Measurements from ENCODE around the gene ACTL7A.
"Not testable (repeated sequence)": the region's sequence is repeated elsewhere in the genome, so short reads cannot be mapped to it uniquely, and the experiment has no call there.

The ACTL7A gene

DNA sequence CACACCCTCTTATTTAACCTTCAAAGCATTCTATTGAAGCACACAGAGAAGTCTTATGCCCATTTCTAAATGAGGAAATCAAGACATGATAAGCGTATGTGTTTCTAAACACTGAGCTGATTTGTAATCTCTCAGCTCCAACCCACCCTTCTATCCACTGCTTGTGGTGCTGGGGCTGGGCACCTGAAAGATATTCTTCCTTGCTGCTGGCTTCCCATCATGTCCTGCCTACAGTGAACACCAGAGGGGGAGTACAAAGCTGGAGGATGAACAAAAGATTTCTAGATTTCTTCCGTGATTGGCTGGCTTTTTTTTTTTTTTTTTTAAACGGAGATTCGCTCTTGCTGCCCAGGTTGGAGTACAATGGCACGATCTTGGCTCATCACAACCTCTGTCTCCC is 14.4 kb downstream of the ACTL7A start:
- DNase-seq (ENCODE audit: low read depth in 2 of 2, low spot score in 1 of 2) = no peak

DNA sequence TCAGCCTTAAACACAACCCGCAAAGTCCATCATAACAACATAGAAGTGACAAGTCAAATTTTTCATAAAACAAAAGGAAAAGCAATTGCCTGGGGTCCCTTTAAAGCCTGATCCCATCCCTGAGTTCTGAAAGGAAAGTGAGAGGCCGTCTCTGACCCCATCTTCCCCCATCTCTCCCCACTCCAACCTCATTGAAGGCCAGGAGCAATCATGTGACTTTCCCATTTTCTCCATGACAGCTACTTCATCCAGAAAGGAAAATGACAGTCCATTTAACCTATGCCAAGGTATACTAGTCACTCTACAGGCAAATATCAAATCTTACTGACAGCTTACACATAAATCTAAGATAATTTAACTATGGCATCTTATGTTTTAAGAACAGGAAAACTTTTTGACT is 15.5 kb downstream of the ACTL7A start:
- DNase-seq (ENCODE audit: low read depth in 2 of 2, low spot score in 1 of 2) = no peak

DNA sequence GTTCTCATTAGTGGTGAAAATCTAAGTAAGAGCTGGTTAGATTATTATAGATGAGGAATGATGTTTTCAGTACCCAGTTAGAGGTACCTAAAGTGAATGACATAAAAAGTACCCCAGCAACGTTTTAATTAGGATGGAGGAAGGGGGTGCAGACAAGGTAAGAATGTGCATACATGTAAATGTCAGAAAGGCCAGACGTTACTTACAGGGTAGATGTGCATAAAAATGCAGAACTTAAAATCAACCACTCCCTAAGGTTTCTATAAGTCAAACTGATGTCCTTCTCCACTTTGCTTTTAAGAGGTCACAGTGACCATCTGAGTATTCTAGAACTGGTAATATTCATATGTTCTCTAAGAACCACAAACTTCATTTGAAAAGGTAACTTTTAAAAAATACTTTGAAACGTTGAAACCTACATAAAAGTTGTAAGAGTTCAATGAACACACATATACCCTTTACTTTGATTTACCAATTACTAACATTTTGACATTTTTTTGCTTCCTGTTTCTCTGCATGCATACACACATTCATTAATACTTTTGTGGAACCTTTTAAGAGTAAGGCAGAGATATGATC is 18.8 kb downstream of the ACTL7A start:
- no peak for DNase-seq (ENCODE audit: low read depth in 2 of 2, low spot score in 1 of 2)

DNA sequence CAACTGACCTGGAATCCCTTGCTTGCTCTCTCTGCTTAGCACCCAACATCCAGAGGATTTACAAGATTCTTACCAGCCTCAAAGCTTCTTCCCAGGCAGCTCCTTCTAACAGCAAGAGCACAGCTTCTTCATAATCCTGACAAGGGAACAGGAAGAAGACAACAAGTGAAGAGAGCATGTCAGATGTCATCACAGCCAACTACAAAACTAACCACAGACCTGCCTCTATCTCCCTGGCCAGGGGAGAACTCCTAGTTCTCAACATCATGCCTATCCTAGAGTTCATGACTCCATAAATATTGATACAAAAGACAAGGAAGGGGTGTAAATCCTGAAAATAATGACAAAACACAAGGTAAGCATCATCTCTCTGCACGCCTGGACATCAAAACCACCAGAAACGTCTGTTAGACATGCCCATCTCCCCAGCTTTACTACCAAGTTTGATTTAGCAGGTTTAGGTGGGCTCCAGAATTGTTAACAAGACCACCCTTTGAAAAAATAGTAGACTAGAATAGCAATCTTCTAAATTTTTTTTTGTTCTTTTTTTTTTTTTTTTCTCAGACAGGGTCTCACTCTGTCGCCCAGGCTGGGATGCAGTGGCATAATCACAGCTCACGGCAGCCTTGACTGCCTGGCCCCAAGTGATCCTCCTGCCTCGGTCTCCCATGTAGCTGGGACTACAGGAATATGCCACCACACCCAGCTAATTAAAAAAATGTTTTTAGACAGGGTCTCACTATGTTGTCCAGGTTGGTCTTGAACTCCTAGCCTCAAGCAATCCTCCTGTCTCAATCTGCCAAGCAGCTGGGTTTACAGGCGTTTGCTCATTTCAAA is 20.2 kb downstream of the ACTL7A start:
- no peak for DNase-seq (ENCODE audit: low read depth in 2 of 2, low spot score in 1 of 2)

DNA sequence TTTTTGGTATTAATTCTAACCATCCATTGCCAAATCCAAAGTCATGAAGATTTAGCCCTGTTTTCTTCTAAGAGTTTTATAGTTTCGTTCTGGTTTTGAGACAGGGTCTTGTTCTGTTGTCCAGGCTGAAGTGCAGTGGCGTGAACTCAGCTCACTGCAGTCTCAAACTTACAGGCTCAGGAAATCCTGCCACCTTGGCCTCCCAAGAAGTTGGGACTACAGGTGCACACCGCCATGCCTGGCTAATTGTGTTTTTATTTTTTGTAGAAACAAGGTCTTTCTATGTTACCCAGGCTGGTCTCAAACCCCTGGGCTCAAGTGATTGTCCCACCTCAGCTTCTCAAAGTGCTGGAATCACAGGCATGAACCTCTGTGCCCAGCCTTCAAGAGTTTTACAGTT is 21.0 kb downstream of the ACTL7A start:
- no peak for DNase-seq (ENCODE audit: low read depth in 2 of 2, low spot score in 1 of 2)

DNA sequence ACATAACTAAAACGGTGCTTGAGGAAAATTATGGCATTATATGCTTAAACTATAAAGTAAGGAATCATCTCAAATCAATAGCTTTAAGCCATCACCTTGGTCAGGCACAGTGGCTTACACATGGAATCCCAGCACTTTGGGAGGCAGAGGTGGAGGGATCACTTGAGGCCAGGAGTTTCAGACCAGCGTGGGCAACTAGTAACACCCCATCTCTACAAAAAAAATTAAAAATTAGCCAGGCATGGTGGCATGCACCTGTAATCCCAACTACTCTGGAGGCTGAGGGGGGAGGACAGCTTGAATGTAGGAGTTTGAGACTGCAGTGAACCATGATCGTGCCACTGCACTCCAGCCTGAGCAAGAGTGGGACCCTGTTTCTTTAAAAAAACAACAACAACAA is 22.6 kb downstream of the ACTL7A start:
- DNase-seq (ENCODE audit: low read depth in 2 of 2, low spot score in 1 of 2) = no peak

DNA sequence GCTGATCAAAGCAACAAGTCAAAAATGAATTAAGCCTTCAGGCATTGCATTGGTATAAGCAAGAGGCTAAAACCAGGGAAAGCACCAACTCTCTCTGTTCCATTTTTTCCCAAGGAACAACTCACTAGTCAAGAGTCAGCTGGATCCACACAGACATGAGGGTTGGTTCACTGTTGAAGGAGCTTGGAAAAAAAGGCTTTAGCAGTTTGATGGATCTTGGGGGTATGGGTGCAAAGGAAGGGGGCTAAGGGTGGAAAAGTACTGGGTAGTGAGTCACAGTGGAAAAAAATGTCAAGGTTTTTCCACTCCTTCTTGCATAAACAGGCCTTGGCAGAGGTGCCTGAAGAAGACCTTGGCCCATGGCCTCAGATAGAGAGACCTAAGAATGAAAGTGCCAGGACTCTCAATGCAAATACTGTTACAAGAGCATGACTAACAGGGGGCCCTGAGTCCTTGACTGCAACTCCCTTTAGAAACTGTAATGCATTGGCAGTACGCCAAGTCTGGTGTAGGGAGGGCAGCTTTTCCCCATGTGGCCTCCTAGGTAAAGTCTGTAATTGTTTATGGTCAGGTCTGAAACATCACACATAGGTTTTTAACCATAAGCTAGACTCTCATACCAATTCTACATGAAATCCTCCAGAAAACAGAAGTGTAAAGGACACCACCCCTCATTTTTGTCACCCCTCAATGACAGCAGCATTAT is 23.7 kb downstream of the ACTL7A start:
- no peak for DNase-seq (ENCODE audit: low read depth in 2 of 2, low spot score in 1 of 2)

DNA sequence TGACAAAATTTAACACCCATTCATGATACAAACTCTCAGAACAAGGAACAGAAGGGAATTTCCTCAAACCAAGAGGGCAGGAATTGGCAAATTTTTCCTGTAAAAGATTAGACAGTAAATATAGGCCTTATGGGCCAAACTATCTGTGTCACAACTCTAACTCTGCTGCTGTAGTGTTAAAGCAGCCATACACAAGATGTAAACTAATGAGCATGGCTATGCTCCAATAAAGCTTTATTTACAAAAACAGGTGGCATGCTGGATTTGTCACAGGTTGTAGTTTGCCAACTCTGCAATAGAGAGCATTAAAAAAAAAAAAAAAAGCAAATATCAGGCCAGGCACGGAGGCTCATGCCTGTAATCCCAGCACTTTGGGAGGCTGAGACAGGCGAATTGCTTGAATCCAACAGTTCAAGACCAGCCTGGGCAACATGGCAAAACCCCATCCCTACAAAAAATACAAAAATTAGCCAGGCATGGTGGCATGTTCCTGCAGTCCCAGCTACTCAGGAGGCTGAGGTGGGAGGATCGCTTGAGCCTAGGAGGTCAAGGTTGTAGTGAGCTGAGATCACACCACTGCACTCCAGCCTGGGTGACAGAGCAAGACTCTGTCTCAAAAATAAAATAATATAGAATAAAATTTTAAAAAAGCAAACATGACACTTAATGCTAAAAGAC is 24.7 kb downstream of the ACTL7A start:
- not testable (repeated sequence) for DNase-seq (ENCODE audit: low read depth in 2 of 2, low spot score in 1 of 2)

DNA sequence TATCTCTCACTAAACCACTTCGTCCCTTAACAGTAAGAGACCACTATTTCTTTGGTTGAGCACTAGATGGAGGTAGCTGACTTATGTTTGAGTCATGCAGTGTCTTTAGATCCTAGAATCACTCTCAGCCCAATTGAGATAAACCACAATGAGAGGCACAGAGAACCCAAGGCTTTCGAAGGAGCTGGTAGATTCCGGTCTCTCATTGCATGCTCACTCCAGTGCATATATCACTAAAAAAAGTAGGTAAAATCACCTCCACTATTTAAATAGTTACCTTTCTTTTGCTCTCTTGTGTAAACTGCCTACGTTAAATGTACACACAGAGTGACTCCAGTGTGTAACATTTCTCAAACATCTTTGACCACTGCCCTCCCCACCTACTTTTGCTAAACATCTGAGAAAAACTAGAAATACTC is 27.6 kb downstream of the ACTL7A start:
- no peak for DNase-seq (ENCODE audit: low read depth in 2 of 2, low spot score in 1 of 2)

DNA sequence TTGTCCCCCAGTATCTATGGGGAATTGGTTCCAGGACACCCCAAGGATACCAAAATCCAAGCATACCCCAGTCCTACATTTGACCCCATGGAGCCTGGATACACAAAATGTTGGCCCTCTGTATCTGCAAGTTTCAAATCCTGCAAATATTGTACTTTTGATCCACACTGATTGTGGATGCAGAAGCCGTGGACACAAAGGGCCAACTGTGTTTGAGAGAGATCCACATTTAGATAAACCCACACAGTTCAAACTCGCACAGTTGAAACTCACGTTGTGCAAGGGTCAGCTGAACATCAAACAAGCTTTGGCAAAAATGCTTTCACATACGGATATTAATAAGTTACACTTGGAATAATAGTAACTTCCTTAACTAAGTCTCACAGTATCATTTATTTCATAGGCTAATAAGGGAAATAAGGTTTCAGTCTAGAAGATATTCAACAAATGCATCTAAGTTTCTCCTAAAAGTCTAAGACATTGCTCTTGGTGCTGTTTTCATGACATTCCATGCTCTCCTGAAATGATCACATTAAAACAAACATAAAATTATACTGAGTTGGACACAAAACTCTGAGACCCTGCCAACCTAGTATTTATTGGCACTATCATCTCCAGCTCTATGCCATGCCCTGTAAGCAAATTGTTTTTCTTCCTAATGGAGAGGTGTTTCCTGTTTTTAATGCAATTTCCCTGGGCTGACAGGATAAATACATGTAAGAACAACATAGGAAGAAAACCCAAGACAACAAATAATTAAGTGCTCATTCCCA is 32.3 kb downstream of the ACTL7A start:
- DNase-seq (ENCODE audit: low read depth in 2 of 2, low spot score in 1 of 2) = no peak

DNA sequence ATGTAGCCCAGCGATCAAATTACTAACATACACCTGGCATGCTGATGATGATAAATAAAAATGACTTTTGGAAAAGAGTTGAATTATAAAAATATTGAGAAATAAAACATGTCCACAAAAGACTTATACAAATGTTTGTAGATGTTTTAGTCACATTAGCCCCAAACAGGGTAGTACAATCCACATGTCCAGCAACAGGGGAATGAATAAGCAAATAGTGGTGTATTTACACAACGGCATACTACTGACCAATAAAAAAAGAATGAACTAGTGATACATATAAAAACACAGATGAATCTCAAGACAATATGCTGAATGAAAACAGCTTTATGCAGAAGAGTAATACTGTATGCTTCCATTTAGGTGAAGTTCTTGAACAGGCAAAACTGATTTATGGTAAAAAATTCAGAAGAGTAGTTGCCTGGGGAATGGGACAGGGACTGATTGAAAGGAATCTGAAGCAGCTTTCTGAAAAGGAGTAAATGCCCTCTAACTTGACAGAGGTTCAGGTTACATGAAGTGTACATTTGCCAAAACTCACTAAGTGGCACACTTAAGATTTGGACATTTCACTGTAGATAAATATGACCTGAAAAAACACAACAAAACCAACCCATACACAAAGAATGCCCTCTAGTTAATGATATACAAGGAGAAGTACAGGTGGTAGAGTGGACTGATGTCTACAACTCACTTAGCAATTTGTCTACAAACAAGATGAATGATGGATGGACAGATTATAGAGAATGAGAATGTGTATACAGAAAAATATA is 35.4 kb downstream of the ACTL7A start:
- DNase-seq (ENCODE audit: low read depth in 2 of 2, low spot score in 1 of 2) = no peak

DNA sequence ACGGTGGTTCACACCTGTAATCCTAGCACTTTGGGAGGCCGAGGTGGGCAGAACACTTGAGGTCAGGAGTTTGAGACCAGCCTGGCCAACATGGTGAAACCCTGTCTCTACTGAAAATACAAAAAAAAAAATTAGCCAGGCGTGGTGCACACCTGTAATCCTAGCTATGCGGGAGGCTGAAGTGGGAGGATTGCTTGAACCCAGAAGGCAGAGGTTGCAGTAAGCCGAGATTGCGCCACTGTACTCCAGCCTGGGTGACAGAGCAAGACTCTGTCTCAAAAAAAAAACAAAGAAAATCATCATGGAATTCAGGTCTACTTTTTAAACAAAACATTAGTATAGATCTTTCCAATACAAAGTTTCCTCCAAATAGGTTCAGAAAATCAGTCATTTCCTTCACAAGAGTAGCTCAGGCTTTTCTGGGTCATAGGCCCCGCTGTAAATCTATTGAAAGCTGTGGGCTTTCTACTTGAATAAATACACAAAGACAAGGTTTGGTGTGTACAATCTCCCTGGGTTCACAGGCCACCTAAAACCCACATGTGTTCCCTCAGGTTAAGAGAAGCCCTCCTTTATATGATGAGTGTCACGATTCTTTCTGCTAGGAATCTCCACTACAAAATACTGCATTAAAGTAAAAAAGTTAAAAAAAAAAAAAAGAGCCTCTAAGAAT is 37.1 kb downstream of the ACTL7A start:
- DNase-seq (ENCODE audit: low read depth in 2 of 2, low spot score in 1 of 2) = not testable (repeated sequence)

DNA sequence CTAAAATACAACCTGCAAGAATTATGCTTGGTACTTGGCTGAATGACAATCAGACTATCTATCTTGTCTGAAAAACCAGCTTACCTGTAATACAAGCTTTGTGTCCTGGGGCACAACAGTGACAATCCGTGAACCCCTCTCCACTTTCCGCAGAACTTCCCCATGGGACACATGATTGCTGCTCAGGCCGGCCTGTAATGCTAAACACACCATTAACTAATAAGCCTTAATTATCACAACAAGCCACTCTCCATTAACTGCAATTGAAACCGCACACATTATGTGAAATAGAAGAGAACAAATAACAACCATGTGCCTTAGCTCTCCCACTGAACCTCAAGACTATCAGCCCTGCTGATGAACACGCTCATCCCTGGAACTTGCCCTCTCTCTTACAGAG is 38.1 kb downstream of the ACTL7A start:
- no peak for DNase-seq (ENCODE audit: low read depth in 2 of 2, low spot score in 1 of 2)

DNA sequence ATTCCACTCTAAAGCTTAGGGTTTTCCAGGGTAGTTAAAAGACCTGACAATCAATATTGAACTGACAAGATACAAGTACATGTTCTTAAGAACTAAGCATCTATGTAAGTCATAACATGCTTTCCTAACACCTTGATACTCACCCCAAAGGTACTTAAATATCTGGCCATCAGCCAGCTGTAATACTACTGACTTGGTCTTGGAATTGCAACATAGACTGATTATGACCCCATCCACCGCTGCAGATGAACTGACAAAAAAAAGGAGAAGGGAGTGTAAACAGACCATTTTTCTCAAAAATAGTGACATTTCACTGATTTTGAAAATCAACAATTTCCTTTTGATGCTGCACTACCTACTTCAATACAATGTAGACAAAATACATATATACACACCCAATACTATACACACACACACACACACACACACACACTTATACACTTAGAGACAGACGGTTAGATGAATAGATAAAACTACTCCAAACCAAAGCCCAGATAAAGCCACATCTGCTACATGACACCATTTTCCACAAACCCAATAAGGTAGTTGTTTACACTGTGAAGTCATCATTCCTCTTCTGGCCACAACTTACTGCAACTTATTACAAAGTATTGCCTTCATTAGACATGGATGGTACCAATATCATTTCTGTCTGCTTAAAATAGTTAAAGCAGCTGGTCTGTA is 41.5 kb downstream of the ACTL7A start:
- no peak for DNase-seq (ENCODE audit: low read depth in 2 of 2, low spot score in 1 of 2)

DNA sequence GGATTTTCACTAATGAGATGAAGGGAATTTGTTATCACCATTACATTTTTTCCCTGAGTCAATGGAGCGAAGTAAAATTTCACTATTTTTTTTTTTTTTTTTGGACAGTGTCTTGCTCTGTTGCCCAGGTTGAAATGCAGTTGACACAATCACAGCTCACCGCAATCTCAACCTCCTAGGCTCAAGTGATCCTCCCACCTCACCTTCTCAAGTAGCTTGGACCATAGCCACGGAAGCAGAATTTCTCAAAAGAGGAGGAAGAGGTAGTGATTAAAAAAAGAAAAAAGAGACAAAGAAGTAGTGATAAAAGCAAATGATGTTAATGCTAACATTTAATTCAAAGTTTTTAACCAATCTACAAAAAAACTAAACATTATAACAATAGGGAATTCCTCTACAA is 42.1 kb downstream of the ACTL7A start:
- no peak for DNase-seq (ENCODE audit: low read depth in 2 of 2, low spot score in 1 of 2)

DNA sequence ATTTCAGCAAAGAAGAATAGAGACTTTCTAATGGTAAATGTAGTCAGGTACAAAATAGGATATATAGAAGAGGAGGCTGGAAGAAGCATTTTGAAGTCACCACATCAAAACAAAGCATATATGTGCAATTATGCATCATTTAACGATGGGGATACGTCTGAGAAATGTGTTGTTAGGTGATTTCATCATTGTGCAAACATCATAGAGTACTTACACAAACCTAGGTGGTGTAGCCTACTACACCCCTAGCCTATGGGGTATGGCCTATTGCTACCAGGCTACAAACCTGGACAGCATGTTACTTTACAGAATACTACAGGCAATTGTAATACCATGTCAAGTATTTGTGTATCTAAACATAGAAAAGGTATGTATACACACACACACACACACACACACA is 43.4 kb downstream of the ACTL7A start:
- DNase-seq (ENCODE audit: low read depth in 2 of 2, low spot score in 1 of 2) = no peak

DNA sequence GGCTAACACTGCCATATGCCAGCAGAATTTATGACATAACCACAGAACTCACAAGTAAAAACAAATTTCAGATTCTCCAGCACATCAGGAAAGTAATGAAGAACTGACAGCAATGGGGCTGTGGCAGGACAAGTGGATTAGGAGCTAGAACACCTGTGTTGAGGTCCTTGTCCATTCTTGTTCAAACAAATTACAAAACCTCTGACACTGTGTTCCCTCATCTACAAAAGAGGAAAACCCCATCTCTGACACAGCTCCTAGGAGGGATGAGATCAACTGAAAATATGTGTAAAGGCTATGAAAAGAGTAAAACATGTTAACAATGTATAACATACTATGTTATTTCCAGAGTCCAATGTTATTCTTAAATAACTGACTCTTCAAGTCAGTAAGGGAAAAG is 48.3 kb downstream of the ACTL7A start:
- no peak for DNase-seq (ENCODE audit: low read depth in 2 of 2, low spot score in 1 of 2)

DNA sequence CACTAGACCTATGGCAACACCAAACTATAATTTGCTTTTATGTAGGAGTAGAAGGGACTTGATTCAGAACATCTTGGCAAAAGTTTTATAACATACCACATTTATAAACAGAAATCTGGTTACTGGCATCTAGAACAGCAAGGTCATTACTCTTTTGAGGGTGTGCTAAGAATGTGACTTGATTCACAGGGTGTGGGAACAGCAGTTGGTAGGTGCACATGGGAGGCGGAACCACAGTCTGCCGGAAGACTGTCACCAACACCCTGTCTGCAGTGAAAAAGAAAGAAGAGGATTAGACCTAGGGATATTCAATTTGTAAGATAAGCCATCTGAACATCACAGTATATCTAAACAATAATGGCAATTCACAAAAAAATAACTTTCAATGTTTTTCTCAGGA is 48.8 kb downstream of the ACTL7A start:
- DNase-seq (ENCODE audit: low read depth in 2 of 2, low spot score in 1 of 2) = no peak

DNA sequence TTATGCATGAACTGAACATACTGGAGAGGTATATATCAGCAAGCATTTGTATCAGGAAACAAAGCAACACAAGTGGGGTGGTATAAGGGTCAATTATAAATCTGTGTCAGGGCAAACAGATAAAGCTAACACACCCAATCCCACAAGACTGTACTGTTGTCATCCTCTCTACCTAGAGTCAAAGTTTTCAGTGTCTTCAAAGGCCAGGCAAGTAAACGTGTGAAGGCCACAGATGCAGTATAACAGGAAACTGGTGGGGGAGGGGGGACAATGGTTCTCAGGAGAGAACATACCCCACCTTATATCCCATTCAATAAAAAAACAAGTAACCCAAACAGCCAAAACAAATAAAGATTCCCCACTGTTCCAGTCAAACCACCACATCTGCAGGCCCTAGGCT is 49.8 kb downstream of the ACTL7A start:
- no peak for DNase-seq (ENCODE audit: low read depth in 2 of 2, low spot score in 1 of 2)

All from stimulated activated CD8-positive, alpha-beta memory T cell treated with anti-CD3 and anti-CD28 coated beads, Interleukin-4, amount 100 ng/mL, for 4 hours (primary cell).